Kidney (tissue), 14 donors: Measurements from ENCODE around the gene SPOCK2. TPM values are rescaled to one million over a fixed set of nuclear protein-coding genes. Genes with fewer than 3 reads are reported as not detected.

ENCODE experiments used
- DNase-seq, 5 donors: peaks; one replicate each; pipeline ENCODE4 v3.0.0-alpha.2; 2013 to 2020
- FAIRE-seq: peaks from 2 replicates; lab custom pipeline; 2012; peaks lifted over from hg19 to GRCh38; lab: Jason Lieb, UNC
- H3K27ac ChIP-seq, 2 donors: one replicate each; pipeline ENCODE4 v1.7.0; 2013; ENCODE audit warnings: low read depth in 2 of 2, low read length in 2 of 2, inconsistent platforms in 1 of 2
- H3K27me3 ChIP-seq: one replicate; pipeline ENCODE4 v1.7.1; 2013; ENCODE audit warnings: low read length, inconsistent platforms; ENCODE audit not compliant: control insufficient read depth, insufficient read depth
- H3K36me3 ChIP-seq, 3 donors: one replicate each; pipeline versions ENCODE4 v1.7.0 to v1.7.1; 2013; ENCODE audit warnings: low read length in 3 of 3, control low read depth in 1 of 3, inconsistent platforms in 1 of 3; ENCODE audit not compliant: insufficient read depth in 3 of 3, control insufficient read depth in 2 of 3
- H3K4me1 ChIP-seq, 3 donors: one replicate each; pipeline versions ENCODE4 v1.7.0 to v1.7.1; 2013; ENCODE audit warnings: low read length in 3 of 3, inconsistent platforms in 1 of 3, low read depth in 1 of 3; ENCODE audit not compliant: control insufficient read depth in 2 of 3, insufficient read depth in 2 of 3
- H3K4me3 ChIP-seq, 3 donors: one replicate each; pipeline versions ENCODE4 v1.7.0 to v1.8.1; 2013; ENCODE audit warnings: low read length in 3 of 3, control low read depth in 1 of 3, inconsistent platforms in 1 of 3
- H3K9ac ChIP-seq, 3 donors: one replicate each; pipeline versions ENCODE4 v1.7.0 to v1.7.1; 2013; ENCODE audit warnings: low read length in 3 of 3, control low read depth in 1 of 3, inconsistent platforms in 1 of 3
- H3K9me3 ChIP-seq, 3 donors: one replicate each; pipeline versions ENCODE4 v1.7.0 to v1.7.1; 2013; ENCODE audit warnings: low read length in 3 of 3, control low read depth in 1 of 3, inconsistent platforms in 1 of 3; ENCODE audit not compliant: control insufficient read depth in 2 of 3, insufficient read depth in 1 of 3
- CTCF ChIP-seq: IDR thresholded peaks from 3 replicates; pipeline ENCODE4 v1.5.1; 2012; ENCODE audit warnings: mild to moderate bottlenecking, moderate library complexity, borderline replicate concordance; ENCODE audit not compliant: insufficient read depth; ENCODE audit errors: extremely low read depth
- intact Hi-C: fragments of 100-400 bp; cut with DNase I; formaldehyde crosslinking; loops from one replicate; pipeline ENCODE4 v1.11.1; 2022
- polyA plus RNA-seq: library from polyadenylated mRNA; stranded (reverse); fragments of 350-450 nt; fragmentation: Illumina TruSeq; extraction: RNeasy Lipid Tissue Mini Kit (QIAGEN cat#74804); gene quantifications from one replicate; pipeline ENCODE4 v1.2.3, GENCODE V29; 2014; ENCODE audit warnings: low read depth, low replicate concordance; ENCODE audit not compliant: insufficient read depth
- total RNA-seq: library from RNA; stranded (reverse); fragmentation: NEBNext Ultra II Directional; extraction: Animal tissue kit (Norgen Biotek cat#: 25700); gene quantifications from one replicate; pipeline ENCODE4 v1.2.1, GENCODE V29; 2021
- donor health status: control.
- donor health status: control.
- donor health status: control.
- donor health status: control.
- donor health status: control.
- donor health status: DM: yes; HTN: yes; CAD: no.
- donor health status: Normal renal cell carcinoma (clear cell type).

The SPOCK2 gene
- total and polyA plus RNA-seq, 2 donors from 2014 or later, result 19.7 to 103 TPM

DNA sequence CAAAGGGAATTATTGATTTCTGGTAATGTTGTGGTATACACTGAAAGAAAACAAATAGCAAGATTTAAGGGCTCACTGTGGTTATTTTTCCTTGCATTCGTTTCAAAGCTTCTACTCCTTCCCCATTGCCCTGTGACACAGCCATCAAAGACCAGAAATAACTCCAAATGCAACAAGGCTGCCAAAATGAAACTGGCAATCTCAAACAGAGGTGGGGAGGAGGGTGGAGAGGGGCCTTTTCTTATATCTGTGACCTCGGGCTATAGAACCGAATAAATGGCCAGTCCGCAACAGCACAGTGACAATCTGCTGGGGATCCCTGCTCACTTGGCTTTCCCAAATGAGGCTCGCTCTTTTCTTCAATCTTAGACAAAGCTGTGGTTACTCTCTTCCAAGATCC lies 17.4 kb upstream of the SPOCK2 start:
- DNase-seq (no peak), FAIRE-seq (no peak)
- H3K27ac ChIP-seq, result no peak overlapping the region
- peaks cover 0 to 5% (median 0%) of the 10 kb centered on the region in 3 donors for H3K36me3 ChIP-seq
- no peaks in the 10 kb centered on the region for H3K27me3 ChIP-seq
- H3K4me3 ChIP-seq, result no peak overlapping the region
- no peak for TF ChIP-seq CTCF
- H3K4me1 ChIP-seq, result peaks cover 0 to 4% (median 0%) of the 10 kb centered on the region in 3 donors
- intact Hi-C loops, result no loop called here
- H3K9me3 ChIP-seq, result no peaks in the 10 kb centered on the region
- no peak overlapping the region for H3K9ac ChIP-seq

GRCh38 chr10:72105098-72105475 lies 16.7 kb upstream of the SPOCK2 start:
- intact Hi-C loops, result no loop called here
- no peak for TF ChIP-seq CTCF
- Histone ChIP-seq H3K4me3 (no peak overlapping the region), H3K36me3 (peaks cover 0 to 5% (median 0%) of the 10 kb centered on the region in 3 donors), H3K4me1 (peaks cover 0 to 4% (median 0%) of the 10 kb centered on the region in 3 donors), H3K9ac (no peak overlapping the region), H3K9me3 (no peaks in the 10 kb centered on the region), H3K27ac (no peak overlapping the region), H3K27me3 (no peaks in the 10 kb centered on the region)
- DNase-seq (no peak), FAIRE-seq (no peak)

- no peak for FAIRE-seq
- no peak for TF ChIP-seq CTCF
- Histone ChIP-seq H3K27ac (no peak overlapping the region), H3K4me1 (peaks cover 0 to 4% (median 0%) of the 10 kb centered on the region in 3 donors), H3K9ac (no peak overlapping the region), H3K27me3 (no peaks in the 10 kb centered on the region), H3K36me3 (peaks cover 0 to 5% (median 0%) of the 10 kb centered on the region in 3 donors), H3K4me3 (no peak overlapping the region), H3K9me3 (no peaks in the 10 kb centered on the region)
- no peak for DNase-seq
- intact Hi-C loops, result no loop called here
Observed at GRCh38 chr10:72104472-72105097, 16.2 kb upstream of the SPOCK2 start.

DNA sequence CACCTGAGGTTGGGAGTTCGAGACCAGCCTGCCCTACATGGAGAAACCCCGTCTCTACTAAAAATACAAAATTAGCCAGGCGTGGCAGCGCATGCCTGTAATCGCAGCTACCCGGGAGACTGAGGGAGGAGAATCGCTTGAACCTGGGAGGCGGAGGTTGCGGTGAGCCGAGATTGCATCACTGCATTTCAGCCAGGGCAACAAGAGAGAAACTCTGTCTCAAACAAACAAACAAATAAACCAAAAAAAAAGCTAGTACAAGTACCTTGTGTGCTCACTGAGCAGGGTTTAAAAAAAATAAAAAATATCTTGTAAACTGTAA lies 11.2 kb upstream of the SPOCK2 start:
- no peak for FAIRE-seq
- no peaks in the 10 kb centered on the region for H3K4me1 ChIP-seq
- intact Hi-C loops, result no loop called here
- H3K27ac ChIP-seq, result no peak overlapping the region
- no peak for DNase-seq
- H3K27me3 ChIP-seq, result no peaks in the 10 kb centered on the region
- H3K4me3 ChIP-seq, result no peak overlapping the region
- H3K36me3 ChIP-seq, result peaks cover 0 to 8% (median 5%) of the 10 kb centered on the region in 3 donors
- no peak for TF ChIP-seq CTCF
- H3K9ac ChIP-seq, result no peak overlapping the region
- H3K9me3 ChIP-seq, result no peaks in the 10 kb centered on the region
